HG03354 (cell line): ENCODE results near the gene ENOX1.

ENCODE experiments used
- ATAC-seq: cut with Tn5 transposase; IDR thresholded peaks from one replicate; pipeline ENCODE4 v1.9.1; 2021; ENCODE audit warnings: mild to moderate bottlenecking; ENCODE audit not compliant: unreplicated experiment, poor library complexity, severe bottlenecking

ENOX1 gene

DNA sequence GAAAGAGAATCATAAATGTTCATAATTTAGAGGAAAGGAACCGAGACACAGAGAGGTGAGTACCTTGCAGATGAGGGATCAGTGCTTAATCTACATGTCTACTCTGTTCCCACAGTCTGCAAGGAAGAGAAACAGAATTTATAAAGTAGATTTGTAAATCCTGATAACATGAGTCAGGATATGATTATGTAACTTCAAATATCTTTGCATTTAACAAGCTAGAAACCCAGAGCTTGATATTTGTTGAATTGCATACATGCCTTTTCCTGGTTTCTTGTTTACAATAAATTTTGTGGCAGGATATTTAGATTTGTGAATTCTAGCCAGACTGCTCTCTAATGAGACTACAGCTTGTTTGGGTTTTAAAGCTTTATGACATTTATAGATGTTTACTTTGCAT is 219.2 kb downstream of the ENOX1 start:
- no peak for ATAC-seq

DNA sequence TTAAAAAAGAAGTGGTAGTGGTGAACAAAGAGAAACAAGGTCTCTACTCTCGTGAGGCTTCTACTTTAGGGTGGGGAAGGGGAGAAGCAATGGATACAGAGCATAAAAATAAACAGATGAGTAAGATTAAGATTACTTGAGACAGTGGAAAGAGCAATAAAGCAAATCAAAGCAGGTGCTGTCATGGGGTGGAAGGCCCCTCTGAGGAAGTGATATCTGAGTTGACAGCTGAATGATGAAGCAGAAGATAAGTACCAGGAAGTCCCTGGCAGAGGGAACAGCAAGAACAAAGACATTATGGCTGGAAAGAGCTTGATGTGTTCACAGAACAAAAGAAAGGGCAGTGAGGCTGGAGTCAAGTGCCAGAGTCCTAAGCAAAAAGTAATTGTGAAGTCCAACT is 221.8 kb downstream of the ENOX1 start:
- ATAC-seq: no peak

DNA sequence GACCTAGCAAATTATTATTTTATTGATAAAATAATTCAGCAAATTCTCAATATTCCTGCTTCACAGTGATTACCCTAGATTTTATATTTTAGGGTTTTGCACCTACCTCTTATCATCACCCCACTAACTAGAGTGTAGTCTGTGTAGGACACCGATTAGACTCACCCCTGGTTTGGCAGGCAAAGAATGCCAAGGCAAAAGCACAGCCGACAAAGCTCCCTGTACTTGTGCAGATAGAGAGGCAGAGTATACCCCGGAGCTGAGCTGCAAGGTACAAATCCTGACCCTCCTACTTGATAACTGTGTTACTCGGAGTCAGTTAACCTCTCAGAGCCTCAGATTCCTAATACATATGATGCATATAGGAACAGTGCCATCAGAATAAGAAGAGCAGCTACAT is 225.7 kb downstream of the ENOX1 start:
- no peak for ATAC-seq

DNA sequence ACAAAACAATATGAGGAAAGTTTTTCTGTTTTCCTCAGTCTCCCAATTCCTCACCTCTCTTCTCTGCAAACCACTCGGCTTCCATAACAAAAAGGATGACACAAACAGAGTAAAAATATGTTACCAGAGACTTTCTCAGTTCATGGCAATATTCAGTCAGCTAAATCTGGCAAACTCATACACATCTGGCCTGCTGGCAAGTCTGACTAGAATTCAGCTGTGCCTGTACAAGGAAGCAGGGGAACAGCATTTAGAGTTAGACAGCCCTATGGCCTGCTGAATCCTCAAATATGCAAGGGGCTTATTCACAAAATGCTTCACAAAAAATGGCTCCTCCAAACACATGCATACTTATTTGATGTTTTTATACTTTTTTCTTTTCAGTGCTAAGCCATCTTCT is 227.8 kb downstream of the ENOX1 start:
- ATAC-seq: no peak

DNA sequence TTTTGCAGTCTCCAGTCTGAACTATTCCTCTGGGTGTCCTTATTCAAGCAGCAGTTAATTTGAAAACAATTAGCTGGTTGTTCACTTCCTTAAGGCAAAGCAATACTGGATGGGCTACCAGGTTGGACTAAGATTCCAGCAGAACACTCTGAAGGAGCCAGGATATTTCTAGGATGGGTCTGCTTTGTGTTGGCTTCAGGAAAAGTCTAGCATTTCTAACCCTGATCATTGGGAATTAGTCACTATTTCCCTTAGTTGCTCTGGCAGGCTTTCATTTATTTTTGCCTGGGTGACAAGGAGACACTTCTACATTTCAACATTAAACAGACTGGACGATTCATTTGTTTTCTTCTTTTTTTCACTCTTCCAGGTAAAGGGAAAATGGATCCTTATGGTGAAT is 228.4 kb downstream of the ENOX1 start:
- ATAC-seq: no peak

DNA sequence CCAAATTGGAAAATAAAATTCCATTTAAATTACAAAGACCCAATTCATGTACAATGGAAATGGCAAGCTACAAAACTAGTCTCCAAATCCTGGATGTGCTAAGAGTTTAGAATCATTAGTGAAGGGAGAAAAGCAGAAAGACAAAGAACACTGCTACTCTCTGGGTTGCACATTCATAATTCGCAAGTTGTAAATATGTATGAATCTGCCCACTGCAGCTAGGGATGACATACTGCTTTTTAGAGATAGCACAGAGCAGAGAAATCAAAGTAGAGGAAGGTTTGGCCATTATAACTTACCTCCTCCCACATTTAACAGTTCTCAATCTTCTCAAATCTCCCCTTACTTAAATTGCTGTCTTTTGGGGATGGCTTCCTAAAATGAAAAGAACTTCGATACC is 231.1 kb downstream of the ENOX1 start:
- ATAC-seq: no peak

DNA sequence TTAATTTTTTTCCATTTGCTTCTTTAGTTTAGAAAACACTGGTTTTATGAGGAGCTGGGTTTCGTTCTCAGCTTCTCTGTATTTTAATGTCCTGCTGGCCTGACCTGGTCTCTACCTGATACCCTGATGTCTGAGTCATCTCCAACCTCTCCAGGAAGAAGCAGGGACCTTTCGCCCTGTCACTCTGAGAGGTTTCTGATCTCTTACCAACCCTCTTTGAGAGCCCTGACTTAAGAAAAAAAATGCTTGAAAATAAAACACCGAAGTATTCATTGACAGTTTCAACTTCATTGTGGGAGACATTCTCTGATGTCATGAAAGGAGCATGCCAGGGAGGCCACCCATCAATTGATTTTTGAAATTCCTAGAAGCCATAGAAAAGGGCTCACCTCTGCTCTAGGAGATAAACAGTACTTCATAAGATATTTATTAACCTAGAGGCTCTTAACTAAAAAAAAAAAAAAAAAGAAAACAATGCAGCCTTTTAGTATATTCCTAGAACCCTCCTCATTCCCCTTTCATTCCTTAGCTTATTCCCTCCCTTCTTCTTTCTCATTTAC is 234.8 kb downstream of the ENOX1 start:
- no peak for ATAC-seq

DNA sequence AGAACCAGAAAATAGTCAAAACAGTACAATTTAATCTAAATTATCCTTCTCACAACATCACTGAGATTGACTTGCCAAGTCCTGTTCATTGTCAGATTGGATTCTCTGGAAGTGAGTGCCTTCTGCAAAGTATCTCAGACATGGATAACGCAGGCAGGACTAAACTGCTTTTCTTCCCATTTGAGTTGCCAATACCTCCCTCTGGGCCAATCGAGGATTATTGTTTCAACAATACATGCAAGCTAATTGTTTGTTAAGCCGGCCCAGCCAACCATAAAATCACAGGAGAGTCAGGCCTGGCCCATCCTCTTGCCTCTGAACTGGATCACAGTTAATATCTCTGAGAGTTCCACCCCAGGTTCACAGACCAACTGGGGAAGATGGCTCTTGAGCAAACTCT is 240.0 kb downstream of the ENOX1 start:
- ATAC-seq: no peak

DNA sequence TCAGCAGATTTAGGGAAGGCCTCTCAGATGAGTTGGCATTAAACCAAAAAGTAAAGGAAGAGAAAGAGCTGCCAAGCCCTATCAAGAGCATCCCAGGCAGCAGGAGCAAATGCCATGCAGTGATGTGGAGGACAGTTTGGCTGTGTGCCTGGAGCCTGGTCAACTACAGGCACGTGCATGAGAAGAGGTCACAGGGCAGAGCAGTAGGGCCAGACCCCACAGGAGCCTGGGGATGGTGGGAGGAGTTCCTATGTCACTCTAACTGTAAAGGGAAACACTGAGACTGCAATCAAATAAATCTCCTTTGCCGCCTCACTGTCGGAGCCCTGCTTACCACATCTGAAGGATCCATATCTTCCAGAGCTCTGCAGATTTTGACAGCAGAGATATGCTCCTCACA is 240.5 kb downstream of the ENOX1 start:
- ATAC-seq: no peak

DNA sequence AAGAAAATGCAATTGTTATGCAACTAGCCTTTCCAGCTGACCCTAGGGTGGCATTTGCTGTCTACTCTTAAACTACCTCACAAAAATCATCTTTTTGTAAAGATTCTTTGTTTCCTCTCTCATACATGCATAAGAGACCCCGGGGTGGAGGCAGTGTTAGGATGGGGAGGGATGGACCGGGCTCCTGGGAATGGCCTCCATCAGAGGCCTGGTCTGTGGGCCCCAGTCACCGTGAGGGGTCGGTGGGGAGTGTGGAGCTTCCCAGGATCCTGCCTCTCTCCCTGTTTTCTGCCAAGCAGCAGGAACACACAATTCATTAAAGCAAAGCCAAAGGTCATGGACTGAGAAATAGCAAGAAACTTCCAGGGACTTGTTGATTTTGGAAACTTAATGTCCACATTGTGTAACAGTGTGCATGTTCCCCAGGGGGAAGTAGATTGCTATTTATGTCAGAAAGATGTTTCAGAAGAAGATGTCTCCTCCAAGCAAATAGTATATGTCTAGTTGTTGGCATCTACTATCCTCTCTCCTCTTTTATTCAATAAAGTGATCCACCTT is 241.4 kb downstream of the ENOX1 start:
- no peak for ATAC-seq

DNA sequence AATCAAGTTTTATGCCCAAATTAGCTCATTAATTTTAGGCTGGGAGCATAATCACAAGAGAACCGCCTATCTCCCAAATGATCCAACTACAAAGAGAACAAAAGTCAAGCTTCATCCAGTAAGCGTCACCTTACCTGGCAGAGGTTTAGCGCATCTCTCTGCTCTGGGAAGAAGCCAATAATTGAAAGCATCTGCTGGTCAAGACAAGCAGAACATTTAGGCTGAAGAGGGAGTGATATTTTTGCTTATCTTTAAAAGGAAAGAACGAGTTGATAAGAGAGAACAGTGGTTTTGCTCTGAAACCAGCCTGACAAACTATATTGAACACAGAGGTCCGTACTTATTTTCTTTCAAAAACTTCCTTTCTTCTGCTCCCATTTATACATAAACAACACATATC is 242.1 kb downstream of the ENOX1 start:
- ATAC-seq: no peak

DNA sequence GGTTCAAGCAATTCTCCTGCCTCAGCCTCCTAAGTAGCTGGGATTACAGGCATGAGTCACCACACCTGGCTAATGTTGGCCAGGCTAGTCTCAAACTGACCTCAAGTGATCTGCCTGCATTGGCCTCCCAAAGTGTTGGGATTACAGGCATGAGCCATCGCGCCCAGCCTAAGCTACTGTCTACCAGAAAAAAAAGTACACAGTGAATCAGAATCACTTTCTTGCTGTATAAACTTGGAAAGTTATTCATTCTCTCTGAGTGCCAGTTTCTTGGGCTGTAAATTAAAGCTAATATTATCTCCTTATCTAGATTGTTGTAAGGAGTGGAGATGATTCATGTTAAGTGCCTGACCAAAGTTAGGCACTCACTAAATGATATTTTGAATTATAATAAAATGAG is 242.8 kb downstream of the ENOX1 start:
- ATAC-seq: no peak

DNA sequence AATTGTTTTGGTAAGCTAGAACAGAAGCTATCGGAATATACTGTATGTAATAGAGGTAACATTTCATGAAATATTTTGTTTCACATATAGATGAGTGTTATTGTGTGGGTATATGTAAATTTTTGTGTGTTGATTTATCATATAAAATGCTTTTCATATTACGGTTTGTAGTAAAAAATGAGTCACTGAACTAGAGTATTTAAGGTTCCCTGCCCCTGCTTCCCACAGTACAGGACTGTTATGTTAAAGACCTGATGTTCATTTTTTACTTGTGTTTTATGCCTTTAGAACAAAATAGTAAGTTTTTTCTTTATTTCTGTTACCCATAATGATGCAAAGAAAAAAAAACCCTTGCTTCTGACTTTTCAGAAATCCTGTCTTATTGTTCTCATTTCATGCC is 243.4 kb downstream of the ENOX1 start:
- no peak for ATAC-seq

DNA sequence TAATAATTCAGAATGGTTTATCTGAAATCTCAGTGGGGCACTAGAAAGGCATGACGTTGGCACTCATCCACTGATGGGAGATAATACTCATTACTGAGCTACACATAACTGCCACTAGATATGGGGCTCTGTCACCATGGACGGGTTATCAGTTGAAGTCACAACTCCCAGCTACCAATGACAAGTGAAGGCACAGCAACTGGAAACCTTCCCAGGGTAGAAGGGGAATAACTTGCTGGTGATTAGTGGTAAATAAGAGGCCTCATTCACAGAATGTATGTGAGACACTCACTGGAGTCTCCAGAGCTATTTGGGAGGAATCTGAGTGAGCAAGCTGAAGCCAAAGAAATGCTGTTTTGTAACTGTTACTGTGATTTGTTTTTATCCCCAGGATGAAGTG is 249.6 kb downstream of the ENOX1 start:
- no peak for ATAC-seq

DNA sequence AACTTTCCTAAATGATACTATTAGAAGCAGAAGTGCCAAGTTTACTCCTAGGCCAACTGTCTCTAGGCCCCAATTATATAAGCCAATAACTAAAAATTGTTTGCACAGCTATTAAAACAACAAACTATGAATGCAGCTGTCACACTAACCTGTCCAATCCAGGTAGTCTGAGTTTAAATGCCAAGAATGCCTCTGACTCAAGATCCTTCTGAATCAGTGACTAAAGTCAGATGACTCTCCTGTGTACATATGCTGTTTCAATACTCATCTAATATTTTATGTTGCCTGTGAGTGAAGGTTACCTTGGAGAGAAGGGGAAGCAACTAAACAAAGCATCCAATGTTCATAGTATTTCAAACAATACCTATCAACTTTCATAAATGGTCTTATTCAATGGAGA is 257.0 kb downstream of the ENOX1 start:
- no peak for ATAC-seq

DNA sequence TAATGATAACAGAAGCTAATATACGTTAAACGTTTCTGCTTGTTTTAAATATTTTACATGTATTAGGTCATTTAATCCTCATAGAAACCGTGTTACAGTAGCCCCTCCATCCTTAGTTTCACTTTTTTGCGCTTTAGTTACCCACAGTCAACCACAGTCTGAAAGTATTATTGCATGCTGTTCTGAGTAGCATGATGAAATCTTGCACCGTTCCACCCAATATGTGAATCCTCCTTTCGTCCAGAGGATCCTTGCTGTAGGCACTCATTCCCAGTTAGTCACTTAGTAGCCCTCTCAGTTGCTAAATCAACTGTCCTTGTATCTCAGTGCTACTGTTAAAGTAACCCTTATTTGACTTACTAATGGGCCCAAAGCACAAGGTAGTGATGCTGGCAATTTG is 257.8 kb downstream of the ENOX1 start:
- no peak for ATAC-seq

DNA sequence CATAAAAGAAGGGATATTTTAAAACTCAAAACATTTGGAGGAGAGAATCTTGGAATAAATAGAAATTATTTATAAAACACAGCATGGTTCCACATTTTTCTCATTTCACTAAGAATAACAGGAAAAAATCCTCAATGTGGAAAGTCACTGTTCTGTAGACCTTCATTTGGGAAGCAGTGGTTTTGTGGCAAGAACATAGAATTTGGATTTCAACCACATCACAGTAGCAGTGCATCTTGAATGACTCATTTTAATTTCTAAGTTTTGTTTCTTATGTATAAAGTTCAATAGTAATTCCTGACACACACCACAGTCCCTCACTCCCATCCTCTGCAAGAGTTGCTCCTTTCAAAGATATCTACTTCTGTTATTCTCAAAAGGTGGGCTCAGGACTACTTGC is 264.0 kb downstream of the ENOX1 start:
- ATAC-seq: no peak

DNA sequence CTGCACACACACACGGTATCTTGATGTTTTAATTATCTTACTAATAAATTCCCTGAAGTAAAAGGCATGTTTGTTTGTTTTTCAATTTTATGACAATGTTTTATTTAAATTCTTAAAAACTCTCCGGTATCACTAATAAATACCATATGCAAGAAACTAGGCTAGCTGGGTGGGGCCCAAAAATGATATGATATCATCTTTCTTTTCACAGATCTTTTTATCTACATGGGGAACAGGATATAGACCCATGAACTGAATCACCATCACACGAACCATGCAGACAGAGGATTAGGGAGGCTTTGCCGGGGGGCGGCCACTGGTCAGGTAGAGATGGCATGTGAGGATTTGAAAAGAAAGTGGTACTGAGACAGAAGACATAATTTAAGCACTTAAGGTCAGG is 266.4 kb downstream of the ENOX1 start:
- ATAC-seq: no peak

DNA sequence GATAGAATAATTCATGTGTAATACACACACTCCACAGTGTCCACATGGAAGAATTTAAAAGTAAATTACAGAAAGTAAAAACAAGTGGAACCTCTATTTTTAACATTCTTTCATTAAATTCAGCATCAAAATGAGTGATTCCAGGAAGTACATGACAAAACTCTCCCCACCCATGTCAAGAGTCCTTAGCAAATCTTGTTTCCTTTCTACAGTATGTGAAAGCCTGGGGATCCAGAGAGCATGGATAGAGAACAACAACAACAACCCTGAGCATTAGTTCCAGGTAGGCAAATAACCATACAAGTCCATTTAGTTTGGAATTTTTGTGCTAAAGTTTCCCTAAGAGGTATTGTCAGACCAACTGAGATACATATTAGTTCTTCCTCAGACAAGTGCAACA is 267.9 kb downstream of the ENOX1 start:
- ATAC-seq: no peak

DNA sequence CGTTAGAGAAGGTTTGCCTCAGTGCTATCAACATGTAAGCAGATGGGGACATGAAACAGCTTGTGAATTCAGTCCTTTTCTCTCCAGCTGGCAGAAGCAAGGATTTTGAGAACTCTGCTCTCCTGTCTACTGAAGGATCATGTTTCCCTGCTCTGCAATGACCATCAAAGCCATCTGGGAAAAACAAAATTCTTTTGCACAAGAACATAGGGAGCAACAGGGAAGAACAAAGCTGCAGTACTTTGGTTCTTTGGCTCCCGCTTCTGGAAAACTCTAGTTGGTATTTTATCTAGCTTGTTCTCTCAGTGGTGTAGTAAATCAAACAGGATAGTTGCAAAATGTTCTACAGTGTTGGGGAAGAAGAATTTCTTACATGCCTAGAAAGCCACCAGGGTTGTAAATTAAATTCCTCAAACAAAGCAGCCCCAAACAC is 270.4 kb downstream of the ENOX1 start:
- ATAC-seq: no peak

DNA sequence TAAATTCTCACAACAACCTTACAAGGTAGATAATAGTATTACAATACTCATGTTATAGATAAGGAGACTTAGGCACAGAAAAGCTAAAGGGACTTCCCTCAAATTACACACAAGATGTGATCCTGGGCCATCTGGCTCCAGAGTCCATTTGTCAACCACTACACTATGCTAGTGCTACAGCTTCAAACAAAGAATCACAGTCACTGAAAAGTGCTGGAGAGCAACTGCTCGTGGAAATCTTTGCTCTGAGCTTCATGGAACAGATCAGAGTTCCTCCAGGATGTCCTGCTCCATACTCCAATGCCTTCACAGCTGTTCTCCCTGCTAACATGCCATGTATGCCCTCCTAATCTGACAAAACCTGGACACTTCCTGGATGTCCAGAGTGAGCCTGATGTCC is 271.2 kb downstream of the ENOX1 start:
- ATAC-seq: no peak

DNA sequence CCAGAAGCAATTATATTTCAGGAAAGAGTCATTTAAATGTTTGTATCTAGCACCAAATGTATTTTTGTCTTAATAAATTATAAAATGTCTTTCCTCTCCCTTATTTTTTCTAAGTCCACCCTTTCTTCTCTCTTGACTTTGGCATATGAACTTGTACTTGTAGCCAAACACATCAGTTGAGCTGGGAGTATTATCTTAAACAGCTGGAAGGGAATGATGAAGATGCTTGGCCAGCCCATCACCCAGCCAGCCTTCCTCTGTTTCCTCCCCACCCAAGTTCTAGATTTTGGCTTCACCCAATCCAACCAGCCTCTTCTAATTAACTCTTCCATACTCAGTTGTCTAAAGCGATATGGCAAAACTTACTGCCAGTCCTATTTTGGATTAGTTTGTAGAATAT is 272.5 kb downstream of the ENOX1 start:
- no peak for ATAC-seq
